Colonic mucosa (tissue), 4 donors: ENCODE data around the gene TRIM7. TPM values are rescaled to one million over a fixed set of nuclear protein-coding genes. Genes with fewer than 3 reads are reported as not detected.

ENCODE experiments used
- DNase-seq: peaks from one replicate; pipeline ENCODE4 v3.0.0-alpha.2; 2020
- H3K27ac ChIP-seq: fragments of 200-600 bp; one replicate; pipeline ENCODE4 v1.8.0; 2021
- H3K27me3 ChIP-seq: fragments of 200-600 bp; one replicate; pipeline ENCODE4 v1.8.0; 2021
- H3K36me3 ChIP-seq: fragments of 200-600 bp; one replicate; pipeline ENCODE4 v1.8.0; 2021
- H3K4me1 ChIP-seq: fragments of 200-600 bp; one replicate; pipeline ENCODE4 v1.8.0; 2021; ENCODE audit warnings: mild to moderate bottlenecking
- H3K4me3 ChIP-seq: fragments of 200-600 bp; one replicate; pipeline ENCODE4 v1.8.0; 2021
- H3K9ac ChIP-seq, 2 donors: one replicate each; pipeline ENCODE4 v1.7.0; 2013; ENCODE audit warnings: control low read depth in 2 of 2, low read depth in 2 of 2, low read length in 2 of 2
- H3K9me3 ChIP-seq: fragments of 200-600 bp; one replicate; pipeline ENCODE4 v1.8.0; 2021
- CTCF ChIP-seq: fragments of 200-600 bp; IDR thresholded peaks from one replicate; pipeline ENCODE4 v1.8.0; 2022; ENCODE audit warnings: antibody characterized with exemption, mild to moderate bottlenecking
- intact Hi-C: fragments of 100-400 bp; cut with DNase I; formaldehyde crosslinking; loops from one replicate; pipeline ENCODE4 v1.14.1; 2022
- total RNA-seq, 2 donors: library from RNA; stranded (reverse); fragmentation: NEBNext Ultra II Directional in 1 of 2; extraction: Animal tissue kit (Norgen Biotek cat#: 25700) in 1 of 2; gene quantifications; one replicate each; pipeline ENCODE4 v1.2.1, GENCODE V29; 2021
- donor health status: healthy.
- donor health status: DM: no; HTN: no; CAD: no.
- donor health status: DM: no; HTN: no; CAD: no.

Gene TRIM7
- total RNA-seq, 2 donors from 2014 or later = 6.8 to 8.7 TPM

DNA sequence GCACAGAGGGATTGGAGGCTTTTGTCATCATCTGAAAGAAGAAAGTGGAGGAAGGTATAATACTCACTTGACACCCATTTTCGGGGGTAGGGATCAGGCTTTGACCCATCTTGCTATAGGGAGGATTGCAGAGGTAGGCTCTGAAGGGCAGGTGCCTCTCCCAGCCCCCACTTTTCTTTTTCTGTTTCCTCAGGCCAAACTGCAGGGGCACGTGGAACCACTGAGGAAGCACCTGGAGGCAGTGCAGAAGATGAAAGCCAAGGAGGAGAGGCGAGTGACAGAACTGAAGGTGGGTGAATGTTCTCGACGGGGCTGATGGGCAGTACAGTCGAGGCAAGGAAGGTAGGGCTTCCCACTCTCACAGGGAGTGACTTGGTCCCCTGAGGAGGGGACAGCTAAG, 25.6 kb upstream of the TRIM7 start:
- Histone ChIP-seq H3K36me3 (no peaks in the 10 kb centered on the region), H3K4me1 (no peaks in the 10 kb centered on the region), H3K27ac (no peak overlapping the region), H3K9ac (no peak overlapping the region), H3K4me3 (no peak overlapping the region), H3K27me3 (no peaks in the 10 kb centered on the region), H3K9me3 (no peaks in the 10 kb centered on the region)
- no peak for TF ChIP-seq CTCF
- DNase-seq = no peak
- intact Hi-C loops = no loop called here

- H3K4me1 ChIP-seq = no peaks in the 10 kb centered on the region
- intact Hi-C loops = no loop called here
- no peak for TF ChIP-seq CTCF
- H3K4me3 ChIP-seq = no peak overlapping the region
- no peaks in the 10 kb centered on the region for H3K9me3 ChIP-seq
- H3K36me3 ChIP-seq = no peaks in the 10 kb centered on the region
- no peak for DNase-seq
- H3K27ac ChIP-seq = no peak overlapping the region
- no peak overlapping the region for H3K9ac ChIP-seq
- no peaks in the 10 kb centered on the region for H3K27me3 ChIP-seq
These were observed 25.0 kb upstream of the TRIM7 start for GRCh38 chr5:181229996-181230395.

- peak overlapping the region; percentile 71 for H3K4me3 ChIP-seq
- no peak for DNase-seq
- H3K4me1 ChIP-seq = no peaks in the 10 kb centered on the region
- intact Hi-C loops = no loop called here
- H3K27me3 ChIP-seq = no peaks in the 10 kb centered on the region
- H3K9me3 ChIP-seq = no peaks in the 10 kb centered on the region
- H3K36me3 ChIP-seq = no peaks in the 10 kb centered on the region
- peak overlapping the region; percentile 97 for H3K27ac ChIP-seq
- peak overlapping the region; percentile 89 to 91 for H3K9ac ChIP-seq
- no peak for TF ChIP-seq CTCF
These were observed 19.6 kb upstream of the TRIM7 start for GRCh38 chr5:181224390-181225229.

GRCh38 chr5:181223729-181224389, 18.9 kb upstream of the TRIM7 start:
- no peaks in the 10 kb centered on the region for H3K9me3 ChIP-seq
- no peak for TF ChIP-seq CTCF
- DNase-seq = peak; percentile 60
- peak overlapping the region; percentile 97 for H3K27ac ChIP-seq
- H3K36me3 ChIP-seq = no peaks in the 10 kb centered on the region
- H3K4me3 ChIP-seq = peak overlapping the region; percentile 71
- intact Hi-C loops = loop anchor here (2.0 kb wide), 1 partner anchor 35 kb away; no protein-coding TSS in a partner anchor
- H3K27me3 ChIP-seq = no peaks in the 10 kb centered on the region
- peak overlapping the region; percentile 89 to 91 for H3K9ac ChIP-seq
- no peaks in the 10 kb centered on the region for H3K4me1 ChIP-seq

DNA sequence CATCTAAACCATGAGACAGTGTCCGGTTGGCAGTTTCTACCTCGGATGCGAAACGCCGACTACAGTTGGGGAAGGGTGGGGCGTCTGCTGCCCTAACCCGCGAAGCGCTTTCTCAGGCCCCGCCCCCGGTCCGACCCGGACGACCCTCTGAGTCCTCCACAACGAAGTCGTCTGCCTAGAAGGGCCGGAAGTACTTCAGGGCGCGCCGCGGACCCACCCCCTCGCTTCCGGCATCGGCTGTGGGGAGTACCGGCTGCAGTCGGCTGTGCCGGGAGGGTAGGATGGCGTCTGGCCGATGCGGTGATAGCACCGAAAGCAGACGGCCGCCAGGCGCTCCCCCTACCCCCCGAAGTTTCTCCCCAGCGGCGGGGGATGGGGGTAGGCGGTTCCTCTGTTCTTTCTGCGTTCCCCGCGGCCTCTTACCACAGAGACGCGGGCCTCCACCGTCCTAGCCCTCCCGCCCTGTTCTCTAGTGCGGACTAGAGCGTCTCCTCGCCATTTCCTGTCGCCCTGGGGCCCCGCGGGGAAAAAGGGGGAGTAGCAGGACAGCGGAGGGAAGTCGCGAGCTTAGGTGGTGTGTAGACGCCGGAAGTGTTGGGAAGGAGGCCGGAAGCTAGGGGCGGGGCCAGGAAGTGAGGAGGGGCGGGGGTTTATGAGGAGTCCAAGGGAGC, 18.2 kb upstream of the TRIM7 start, which contains the start of gene TRIM41:
Gene TRIM41 (plus strand): TSS at position 224 of the 671 bp plus-strand sequence. CDS start 719 bp downstream, outside the sequence.
- Histone ChIP-seq H3K27me3 (no peaks in the 10 kb centered on the region), H3K4me3 (peak within 1 kb of the TSS; percentile 71), H3K9ac (peak within 1 kb of the TSS; percentile 91 to 92), H3K27ac (peak within 1 kb of the TSS; percentile 97), H3K9me3 (no peaks in the 10 kb centered on the region), H3K36me3 (no peaks in the 10 kb centered on the region), H3K4me1 (no peaks in the 10 kb centered on the region)
- no peak for TF ChIP-seq CTCF
- peak; percentile 99 for DNase-seq
- intact Hi-C loops = loop anchor here (2.0 kb wide), 1 partner anchor 34 kb away; no protein-coding TSS in a partner anchor
